H9 (cell line): ENCODE data around the gene FRY. TPM values are rescaled to one million over a fixed set of nuclear protein-coding genes. Genes with fewer than 3 reads are reported as not detected.

Source experiments
- DNase-seq: peaks from one replicate; pipeline ENCODE4 v3.0.0-alpha.2; 2017
- H2AFZ ChIP-seq: one replicate; pipeline ENCODE4 v1.6.1; 2013; ENCODE audit warnings: mild to moderate bottlenecking, low read length, control low read depth, moderate library complexity
- H2AK5ac ChIP-seq: 2 replicates; pipeline ENCODE4 v1.6.1; 2013; ENCODE audit warnings: low read length, control low read depth, mixed read lengths; ENCODE audit not compliant: insufficient read length
- H2BK120ac ChIP-seq: one replicate; pipeline ENCODE4 v1.6.1; 2013; ENCODE audit warnings: low read depth, mild to moderate bottlenecking, low read length, control low read depth, inconsistent platforms; ENCODE audit not compliant: poor library complexity, severe bottlenecking
- H2BK12ac ChIP-seq: 2 replicates; pipeline ENCODE4 v1.6.1; 2013; ENCODE audit warnings: low read length, control low read depth, mixed read lengths, low read depth; ENCODE audit not compliant: insufficient read length
- H2BK15ac ChIP-seq: 2 replicates; pipeline ENCODE4 v1.6.1; 2013; ENCODE audit warnings: low read depth, low read length, control low read depth
- H2BK20ac ChIP-seq: one replicate; pipeline ENCODE4 v1.6.1; 2013; ENCODE audit warnings: low read depth, mild to moderate bottlenecking, low read length, control low read depth, inconsistent platforms; ENCODE audit not compliant: poor library complexity, severe bottlenecking
- H2BK5ac ChIP-seq: 2 replicates; pipeline ENCODE4 v1.6.1; 2013; ENCODE audit warnings: low read length, control low read depth, mixed read lengths; ENCODE audit not compliant: insufficient read length
- H3K14ac ChIP-seq: 2 replicates; pipeline ENCODE4 v1.6.1; 2013; ENCODE audit warnings: low read length, control low read depth; ENCODE audit not compliant: insufficient read depth
- H3K18ac ChIP-seq: 2 replicates; pipeline ENCODE4 v1.6.1; 2013; ENCODE audit warnings: low read depth, mild to moderate bottlenecking, mixed read lengths, low read length, control low read depth; ENCODE audit not compliant: insufficient read length
- H3K23ac ChIP-seq: 2 replicates; pipeline ENCODE4 v1.6.1; 2013; ENCODE audit warnings: low read length, control low read depth, mixed read lengths, low read depth; ENCODE audit not compliant: insufficient read length
- H3K23me2 ChIP-seq: 2 replicates; pipeline ENCODE4 v1.6.1; 2013; ENCODE audit warnings: low read depth, mild to moderate bottlenecking, mixed read lengths, low read length, control low read depth; ENCODE audit not compliant: insufficient read length, poor library complexity, severe bottlenecking
- H3K27ac ChIP-seq: 2 replicates; pipeline ENCODE4 v1.5.1; 2013; ENCODE audit warnings: low read length, control low read depth, mixed read lengths, low read depth; ENCODE audit not compliant: insufficient read length
- H3K27me3 ChIP-seq: 2 replicates; pipeline ENCODE4 v1.6.1; 2013; ENCODE audit warnings: low read length, control low read depth, inconsistent platforms; ENCODE audit not compliant: insufficient read depth
- H3K4ac ChIP-seq: 2 replicates; pipeline ENCODE4 v1.6.1; 2013; ENCODE audit warnings: low read depth, mild to moderate bottlenecking, control low read depth, inconsistent platforms, low read length, moderate library complexity
- H3K4me1 ChIP-seq: 2 replicates; pipeline ENCODE4 v1.6.1; 2013; ENCODE audit warnings: low read length, control low read depth, inconsistent platforms; ENCODE audit not compliant: insufficient read depth
- H3K4me2 ChIP-seq: 2 replicates; pipeline ENCODE4 v1.6.1; 2013; ENCODE audit warnings: low read length, control low read depth, mixed read lengths; ENCODE audit not compliant: insufficient read length, insufficient read depth
- H3K56ac ChIP-seq: 2 replicates; pipeline ENCODE4 v1.6.1; 2013; ENCODE audit warnings: low read depth, mild to moderate bottlenecking, mixed read lengths, low read length, control low read depth; ENCODE audit not compliant: insufficient read length
- H3K79me1 ChIP-seq: 2 replicates; pipeline ENCODE4 v1.6.1; 2013; ENCODE audit warnings: low read depth, mild to moderate bottlenecking, moderate library complexity, low read length, control low read depth, inconsistent platforms; ENCODE audit not compliant: insufficient read depth, poor library complexity, severe bottlenecking
- H3K79me2 ChIP-seq: 2 replicates; pipeline ENCODE4 v1.6.1; 2013; ENCODE audit warnings: low read length, control low read depth, inconsistent platforms; ENCODE audit not compliant: insufficient read depth
- H3K9ac ChIP-seq: 2 replicates; pipeline ENCODE4 v1.6.1; 2013; ENCODE audit warnings: low read length, control low read depth, mixed read lengths; ENCODE audit not compliant: insufficient read length; ENCODE audit errors: extremely low read depth
- H3K9me3 ChIP-seq: one replicate; pipeline ENCODE4 v1.6.1; 2013; ENCODE audit warnings: low read depth, low read length, inconsistent platforms; ENCODE audit not compliant: control insufficient read depth
- H3T11ph ChIP-seq: one replicate; pipeline ENCODE4 v1.6.1; 2013; ENCODE audit warnings: mild to moderate bottlenecking, low read length, control low read depth, inconsistent platforms
- H4K20me1 ChIP-seq: one replicate; pipeline ENCODE4 v1.6.1; 2013; ENCODE audit not compliant: control insufficient read depth, insufficient read length, insufficient read depth
- H4K5ac ChIP-seq: 2 replicates; pipeline ENCODE4 v1.6.1; 2013; ENCODE audit warnings: low read depth, mild to moderate bottlenecking, mixed read lengths, low read length, control low read depth; ENCODE audit not compliant: insufficient read length
- H4K8ac ChIP-seq: replicated peaks from 2 replicates; pipeline ENCODE4 v1.6.1; 2013; ENCODE audit warnings: low read length, control low read depth, mixed read lengths, low read depth; ENCODE audit not compliant: insufficient read length
- H4K91ac ChIP-seq: 2 replicates; pipeline ENCODE4 v1.6.1; 2013; ENCODE audit warnings: low read depth, mild to moderate bottlenecking, moderate library complexity, mixed read lengths, low read length, control low read depth; ENCODE audit not compliant: insufficient read length
- H3K27ac Mint-ChIP-seq, 3 experiments: 2 replicates in 2 of 3; 3 replicates in 1 of 3; pipeline ENCODE4 v1.8.0; 2020 to 2021; ENCODE audit warnings: mixed read lengths in 3 of 3, mild to moderate bottlenecking in 1 of 3, moderate library complexity in 1 of 3
- H3K27me3 Mint-ChIP-seq: 2 replicates; pipeline ENCODE4 v1.8.0; 2021; ENCODE audit warnings: low read depth, mild to moderate bottlenecking, moderate library complexity, mixed read lengths
- H3K36me3 Mint-ChIP-seq, 3 experiments: 2 replicates in 2 of 3; 3 replicates in 1 of 3; pipeline ENCODE4 v1.8.0; 2020 to 2021; ENCODE audit warnings: low read depth in 3 of 3, mixed read lengths in 3 of 3; ENCODE audit not compliant: insufficient read depth in 1 of 3
- H3K4me1 Mint-ChIP-seq, 2 experiments: 2 replicates each; pipeline ENCODE4 v1.8.0; 2020; ENCODE audit warnings: mixed read lengths in 2 of 2
- H3K4me3 Mint-ChIP-seq, 2 experiments: 2 replicates in 1 of 2; 3 replicates in 1 of 2; pipeline ENCODE4 v1.8.0; 2020 to 2021; ENCODE audit warnings: mild to moderate bottlenecking in 2 of 2, mixed read lengths in 2 of 2, moderate library complexity in 1 of 2
- H3K9me3 Mint-ChIP-seq, 2 experiments: 2 replicates in 1 of 2; 3 replicates in 1 of 2; pipeline ENCODE4 v1.8.0; 2020; ENCODE audit warnings: mild to moderate bottlenecking in 2 of 2, mixed read lengths in 2 of 2, moderate library complexity in 1 of 2
- CTCF ChIP-seq: fragments of 200-600 bp; sonication (generic); conservative IDR thresholded peaks from 3 replicates; pipeline ENCODE4 v1.8.0; 2021; ENCODE audit warnings: antibody characterized with exemption, mild to moderate bottlenecking
- WGBS: extraction: QIAGEN DNeasy Blood & Tissue Kit; methylation state at CpG from one replicate; pipeline ENCODE4 v1.1.7; 2013; ENCODE audit warnings: missing lambda C conversion rate, low lambda C conversion rate, mixed read lengths; ENCODE audit not compliant: insufficient read length; ENCODE audit errors: extremely low coverage; 5-methylcytosine and 5-hydroxymethylcytosine counted together
- total RNA-seq: library from RNA; stranded (reverse); gene quantifications from 2 replicates; pipeline ENCODE4 v1.2.1, GENCODE V29; 2021

The FRY gene
- total RNA-seq, 1 experiment from 2014 or later: 5.2 TPM

GRCh38 chr13:32311188-32311897 is 279.8 kb downstream of the FRY start:
- no peak overlapping the region for H2BK12ac ChIP-seq
- peak; percentile 31 for DNase-seq
- no peaks in the 10 kb centered on the region for H3K9me3 Mint-ChIP-seq
- H3K23me2 ChIP-seq: peaks cover 9% of the 10 kb centered on the region
- no peak overlapping the region for H4K5ac ChIP-seq
- H3K18ac ChIP-seq: no peak overlapping the region
- H3K4me1 ChIP-seq: no peaks in the 10 kb centered on the region
- H2BK20ac ChIP-seq: no peak overlapping the region
- no peaks in the 10 kb centered on the region for H3K36me3 Mint-ChIP-seq
- H2BK120ac ChIP-seq: no peak overlapping the region
- H3K14ac ChIP-seq: no peak overlapping the region
- H3K79me1 ChIP-seq: no peaks in the 10 kb centered on the region
- no peak overlapping the region for H3K4me3 Mint-ChIP-seq
- H2AFZ ChIP-seq: no peak overlapping the region
- no CpG with 5 or more reads among the region's 36 CpGs for WGBS
- no peak overlapping the region for H3K9ac ChIP-seq
- no peak overlapping the region for H4K91ac ChIP-seq
- no peak overlapping the region for H3K23ac ChIP-seq
- H2AK5ac ChIP-seq: no peak overlapping the region
- H3K4me2 ChIP-seq: no peak overlapping the region
- H4K8ac ChIP-seq: no peak overlapping the region
- H3K4ac ChIP-seq: no peak overlapping the region
- H4K20me1 ChIP-seq: no peaks in the 10 kb centered on the region
- H3K79me2 ChIP-seq: no peaks in the 10 kb centered on the region
- no peaks in the 10 kb centered on the region for H3K27me3 ChIP-seq
- no peak overlapping the region for H3K27ac Mint-ChIP-seq
- H3T11ph ChIP-seq: no peak overlapping the region
- H3K27me3 Mint-ChIP-seq: no peaks in the 10 kb centered on the region
- H2BK15ac ChIP-seq: no peak overlapping the region
- no peak for TF ChIP-seq CTCF
- no peak overlapping the region for H3K56ac ChIP-seq
- H3K4me1 Mint-ChIP-seq: peaks cover 10 to 11% of the 10 kb centered on the region in 2 experiments; a peak in 3 of 4 replicates
- no peaks in the 10 kb centered on the region for H3K9me3 ChIP-seq
- no peak overlapping the region for H2BK5ac ChIP-seq
- no peak overlapping the region for H3K27ac ChIP-seq
